ENCODE results near the gene CYTIP.

GRCh38 chr2:157424374-157424773 is 19.5 kb downstream of the CYTIP start:
- no peak for TF ChIP-seq CTCF (IDR thresholded peaks at IDR 0.05)
- TF ChIP-seq TFCP2L1 (CRISPR knock-in tag; IDR thresholded peaks at IDR 0.05), result no peak
- TF ChIP-seq POLR2A (IDR thresholded peaks at IDR 0.05; ENCODE audit: low read length), result no peak
- no peak for TF ChIP-seq CHD2 (IDR thresholded peaks at IDR 0.05; ENCODE audit: low read length, partially characterized antibody)
- no peak for TF ChIP-seq RARB (CRISPR knock-in tag; IDR thresholded peaks at IDR 0.05)
- no peak for TF ChIP-seq RFX5 (IDR thresholded peaks at IDR 0.05)
- TF ChIP-seq EHMT2 (IDR thresholded peaks at IDR 0.05; ENCODE audit: low read depth), result no peak
- no peak for TF ChIP-seq KDM1A (IDR thresholded peaks at IDR 0.05; ENCODE audit: low read depth)
- TF ChIP-seq EP300 (IDR thresholded peaks at IDR 0.05), result no peak
- no peak for TF ChIP-seq SMC3 (IDR thresholded peaks at IDR 0.05)
- TF ChIP-seq NFE2L2 (conservative IDR thresholded peaks at IDR 0.05; ENCODE audit: low read length), result no peak

Data from A549 (cell line).